Erythroblast (primary cell): ENCODE measurements around the gene IL17RC.
"Not testable (repeated sequence)": the region's sequence is repeated elsewhere in the genome, so short reads cannot be mapped to it uniquely, and the experiment has no call there.

Experiments
- DNase-seq, 2 experiments: peaks; one replicate each; lab custom pipeline; 2025; lab: John Stamatoyannopoulos, UW
- GATA1 ChIP-seq: IDR thresholded peaks from 2 replicates; pipeline ENCODE4 v1.6.1; 2011; ENCODE audit warnings: low read depth, mild to moderate bottlenecking, control low read depth, low read length, moderate library complexity
- POLR2A ChIP-seq: IDR thresholded peaks from 2 replicates; pipeline ENCODE4 v1.6.1; 2011; ENCODE audit warnings: mild to moderate bottlenecking, low read length

IL17RC gene

GRCh38 chr3:9886328-9886727 is 30.6 kb upstream of the IL17RC start:
- no peak for TF ChIP-seq GATA1
- no peak for TF ChIP-seq POLR2A
- DNase-seq, result no peak

- TF ChIP-seq POLR2A (no peak), GATA1 (no peak)
These were observed 29.4 kb upstream of the IL17RC start for GRCh38 chr3:9887480-9887879.

GRCh38 chr3:9888540-9888939 is 28.4 kb upstream of the IL17RC start:
- no peak for DNase-seq
- no peak for TF ChIP-seq POLR2A
- TF ChIP-seq GATA1, result no peak

More at GRCh38 chr3:9887480-9887879, 29.4 kb upstream of the IL17RC start:
- DNase-seq, result no peak

- no peak for DNase-seq
- TF ChIP-seq POLR2A, result no peak
- no peak for TF ChIP-seq GATA1
These were observed 27.5 kb upstream of the IL17RC start for GRCh38 chr3:9889405-9889804.

GRCh38 chr3:9890249-9891071 is 26.4 kb upstream of the IL17RC start, which contains the start of gene JAGN1:
Gene JAGN1, plus strand, starts transcription at chr3:9890610. Its CDS starts 113 bp downstream, at chr3:9890723.
- TF ChIP-seq POLR2A (peak; percentile 91), GATA1 (no peak)
- peak; percentile 93 to 96 for DNase-seq

- no peak for DNase-seq
- TF ChIP-seq GATA1, result no peak
- no peak for TF ChIP-seq POLR2A
These were observed 25.8 kb upstream of the IL17RC start for GRCh38 chr3:9891072-9891622.

GRCh38 chr3:9893739-9894138 is 23.2 kb upstream of the IL17RC start:
- TF ChIP-seq GATA1 (no peak), POLR2A (no peak)
- no peak for DNase-seq

- not testable (repeated sequence) for DNase-seq
These were observed 21.2 kb upstream of the IL17RC start for GRCh38 chr3:9895715-9896114.

GRCh38 chr3:9896755-9897407 is 20.0 kb upstream of the IL17RC start:
- not testable (repeated sequence) for DNase-seq

- DNase-seq, result peak in 1 of 2 experiments; percentile 23
- TF ChIP-seq POLR2A (no peak), GATA1 (no peak)
These were observed 19.2 kb upstream of the IL17RC start for GRCh38 chr3:9897408-9898372.

- TF ChIP-seq POLR2A (no peak), GATA1 (no peak)
- no peak for DNase-seq
These were observed 18.2 kb upstream of the IL17RC start for GRCh38 chr3:9898467-9899241.

GRCh38 chr3:9899289-9899791 is 17.6 kb upstream of the IL17RC start:
- no peak for TF ChIP-seq POLR2A
- no peak for TF ChIP-seq GATA1
- DNase-seq, result no peak

- DNase-seq, result not testable (repeated sequence)
These were observed 15.9 kb upstream of the IL17RC start for GRCh38 chr3:9900965-9901415.
